Activated CD4-positive, alpha-beta T cell treated with anti-CD3 and anti-CD28 coated beads for 4 hours (primary cell): ENCODE results near the gene AJM1.
A peak's percentile ranks its signal among the peaks of the same experiment; 100 is the strongest.
"Not testable (repeated sequence)": the region's sequence is repeated elsewhere in the genome, so short reads cannot be mapped to it uniquely, and the experiment has no call there.

Experiments
- DNase-seq, 2 donors: peaks; one replicate each; pipeline ENCODE4 v3.0.0-alpha.2; 2020

AJM1 gene

DNA sequence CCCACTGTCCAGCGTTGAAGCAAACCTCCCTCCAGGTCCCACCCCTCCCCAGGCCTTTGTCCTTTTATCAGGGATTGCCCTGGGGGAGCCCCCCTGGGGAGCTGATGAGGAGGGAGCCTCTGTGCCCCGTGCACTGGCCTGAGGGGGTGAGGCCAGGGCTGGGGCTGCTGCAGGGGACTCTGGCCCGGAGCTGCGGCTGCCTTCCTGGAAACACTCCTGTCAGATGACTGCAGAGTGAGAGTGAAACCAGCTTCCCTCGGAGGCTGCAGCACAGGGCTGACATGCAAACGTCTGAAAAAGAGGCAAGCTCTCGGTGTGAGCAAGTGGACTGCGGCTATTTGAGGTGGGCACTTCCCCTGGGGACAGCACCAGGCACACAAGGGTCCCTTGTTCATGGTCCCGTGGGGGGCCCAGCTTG lies 39.4 kb downstream of the AJM1 start:
- DNase-seq, result peak; percentile 41 to 56

DNA sequence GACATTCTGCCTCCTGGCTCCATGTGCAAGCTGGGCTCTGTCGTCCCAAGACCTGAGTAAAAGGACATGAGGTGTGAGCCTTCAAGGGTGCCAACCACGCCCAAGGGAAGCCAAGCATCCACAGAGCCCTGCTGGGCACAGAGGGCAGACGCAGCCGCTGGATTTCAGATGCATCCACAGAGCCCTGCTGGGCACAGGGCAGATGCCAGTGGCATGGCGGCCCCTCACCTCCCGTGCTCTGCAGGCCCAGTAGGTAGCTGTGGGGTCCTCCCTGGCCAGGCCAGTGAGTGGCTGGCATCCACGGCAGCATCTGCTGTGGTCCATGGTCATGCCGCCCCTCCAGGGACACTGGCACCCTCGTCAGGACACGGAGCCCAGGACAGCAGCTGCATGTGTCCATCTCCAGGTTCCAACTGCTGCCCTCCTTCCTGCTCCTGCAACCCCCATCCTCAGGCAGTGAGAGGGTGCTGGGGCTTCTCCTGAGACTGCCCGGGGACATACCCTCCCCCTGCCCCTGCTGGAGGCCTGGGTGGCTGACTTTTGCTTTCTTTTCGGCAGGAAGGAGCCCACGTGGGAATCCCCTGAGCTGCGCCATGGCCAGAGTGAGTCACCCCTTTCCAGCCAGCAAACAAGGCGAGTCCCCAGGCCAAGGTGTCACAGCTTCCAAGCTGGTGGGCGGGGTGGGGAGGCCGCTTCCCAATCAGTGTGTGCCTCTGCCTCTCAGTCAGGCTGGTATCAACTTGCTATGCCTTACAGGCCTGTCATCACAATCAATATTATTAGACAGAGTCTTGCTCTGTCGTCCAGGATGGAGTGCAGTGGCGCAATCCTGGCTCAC lies 40.0 kb downstream of the AJM1 start:
- peak; percentile 94 to 97 for DNase-seq

DNA sequence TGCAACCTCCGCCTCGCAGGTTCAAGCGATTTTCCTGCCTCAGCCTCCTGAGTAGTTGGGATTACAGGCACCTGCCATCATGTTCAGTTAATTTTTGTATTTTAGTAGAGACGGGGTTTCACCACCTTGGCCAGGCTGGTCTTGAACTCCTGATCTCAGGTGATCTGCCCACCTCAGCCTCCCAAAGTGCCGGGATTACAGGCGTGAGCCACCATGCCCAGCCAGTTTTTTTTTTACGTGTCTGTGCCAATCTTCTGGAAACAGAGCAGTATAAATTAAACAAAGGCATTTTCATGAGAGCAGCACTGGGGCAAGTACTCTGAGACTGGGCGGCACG lies 40.6 kb downstream of the AJM1 start:
- DNase-seq, result not testable (repeated sequence)

DNA sequence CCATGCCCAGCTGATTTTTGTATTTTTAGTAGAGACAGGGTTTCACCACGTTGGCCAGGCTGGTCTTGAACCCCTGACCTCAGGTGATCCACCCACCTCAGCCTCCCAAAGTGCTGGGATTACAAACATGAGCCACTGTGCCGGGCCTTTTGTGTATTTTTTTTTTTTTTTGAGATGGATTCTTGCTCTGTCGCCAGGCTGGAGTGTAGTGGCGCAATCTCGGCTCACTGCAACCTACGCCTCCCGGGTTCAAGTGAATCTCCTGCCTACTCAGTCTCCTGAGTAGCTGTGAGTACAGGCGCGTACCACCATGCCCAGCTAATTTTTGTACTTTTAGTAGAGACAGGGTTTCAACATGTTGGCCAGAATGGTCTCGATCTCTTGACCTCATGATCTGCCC lies 41.4 kb downstream of the AJM1 start:
- DNase-seq, result not testable (repeated sequence)

DNA sequence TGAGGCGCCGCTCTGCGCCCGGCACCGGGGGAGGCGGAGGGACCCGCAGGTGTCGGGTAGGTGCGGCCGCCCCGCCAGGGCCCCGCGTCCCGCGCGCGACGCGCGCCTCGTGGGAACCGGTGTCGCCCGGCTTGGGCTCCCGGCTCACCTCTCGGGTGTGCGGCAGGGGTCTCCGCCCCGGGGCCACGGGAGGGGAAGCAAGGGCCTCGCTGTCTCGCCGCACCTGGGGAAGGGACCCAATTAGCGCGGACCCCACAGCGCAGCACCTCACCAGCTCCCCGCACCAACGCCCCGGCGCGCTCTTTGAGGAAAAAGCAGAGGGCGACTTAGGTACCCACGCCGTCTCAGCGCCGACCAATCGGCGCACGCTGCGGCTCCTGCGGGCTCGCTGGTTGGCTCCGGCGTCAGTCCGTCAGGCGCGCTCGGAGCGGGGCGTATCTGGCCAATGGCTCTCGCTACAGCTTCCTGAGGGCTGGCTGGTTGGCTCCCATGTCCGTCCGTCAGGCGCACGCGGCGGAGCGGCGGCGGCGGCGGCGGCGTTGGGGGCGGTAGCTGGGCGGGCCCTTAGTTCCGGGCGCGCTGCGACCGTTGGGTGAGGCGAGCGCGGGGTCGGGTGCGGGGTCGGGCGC lies 43.8 kb downstream of the AJM1 start, which contains the start of gene TRAF2:
Gene TRAF2, plus strand, starts transcription at position 567 of the 629 bp plus-strand sequence. CDS start 12,225 bp downstream, outside the sequence.
- DNase-seq, result peak; percentile 96

DNA sequence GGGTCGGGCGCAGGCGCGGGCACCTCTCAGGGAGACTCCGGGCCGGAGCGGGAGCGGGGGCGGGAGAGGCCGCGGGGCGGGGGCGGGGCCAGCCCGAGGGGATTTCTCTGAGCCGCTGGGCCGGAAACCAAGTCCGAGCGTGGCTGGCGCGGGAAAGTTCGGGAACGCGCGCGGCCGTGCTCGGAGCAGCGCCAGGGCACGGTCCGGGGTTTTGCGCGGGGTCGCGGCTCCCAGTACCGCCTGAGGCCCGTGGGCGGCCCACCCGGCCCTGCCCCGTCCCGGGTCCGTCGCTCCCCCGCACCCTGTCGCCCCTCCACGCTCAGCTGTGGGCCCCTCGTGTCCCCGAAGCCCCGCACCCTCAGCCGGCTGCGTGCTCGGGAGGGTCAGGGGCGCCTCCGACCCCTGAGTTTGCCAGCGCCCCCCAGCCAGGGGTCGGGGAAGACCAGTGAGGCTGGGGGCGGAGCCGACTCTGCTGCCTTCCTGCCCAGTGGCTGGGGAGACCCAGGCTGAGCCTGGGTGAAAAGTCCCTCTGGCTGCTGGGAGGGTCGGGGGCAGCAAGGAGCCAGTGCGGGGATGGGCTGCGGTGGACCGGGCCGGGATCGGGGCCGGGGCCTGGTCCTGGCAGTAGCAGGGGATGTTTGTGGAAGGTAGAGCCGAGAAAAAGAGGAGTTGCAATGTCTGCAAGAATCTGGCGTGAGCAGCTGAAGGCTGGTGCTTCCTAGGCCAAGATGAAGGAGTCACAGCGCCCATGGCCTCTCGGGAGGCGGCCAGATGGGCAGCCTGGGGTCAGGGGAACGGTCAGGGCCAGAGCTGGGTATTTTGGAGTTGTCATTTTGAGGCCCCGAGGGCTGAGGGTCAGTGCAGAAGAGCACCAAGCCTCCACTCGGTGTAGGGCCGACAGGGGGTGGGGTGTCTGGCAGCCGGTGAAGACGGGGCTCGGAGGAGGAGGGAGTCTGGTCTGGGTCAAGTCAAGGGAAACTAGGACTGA lies 44.6 kb downstream of the AJM1 start:
- DNase-seq, result peak in 1 of 2 donors; percentile 47

DNA sequence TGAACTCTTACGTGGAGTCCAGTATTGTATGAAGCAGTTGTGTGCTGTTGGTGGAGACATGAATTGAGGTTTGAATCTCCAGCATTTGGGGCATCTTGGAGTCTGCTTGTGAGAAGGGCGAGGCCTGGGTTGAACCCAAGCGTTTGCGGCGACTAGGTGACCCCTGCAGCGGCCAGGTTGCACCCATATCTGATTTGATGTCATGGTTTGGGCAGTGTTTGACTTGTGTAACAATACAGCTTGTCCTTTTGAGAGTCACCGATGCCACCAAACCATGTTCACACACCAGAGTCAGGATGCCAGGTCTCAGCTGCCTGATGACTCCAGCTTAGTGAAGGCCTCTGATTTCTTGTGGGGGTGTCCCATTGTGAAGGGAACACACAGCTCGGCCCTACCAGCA lies 46.2 kb downstream of the AJM1 start:
- DNase-seq, result no peak

DNA sequence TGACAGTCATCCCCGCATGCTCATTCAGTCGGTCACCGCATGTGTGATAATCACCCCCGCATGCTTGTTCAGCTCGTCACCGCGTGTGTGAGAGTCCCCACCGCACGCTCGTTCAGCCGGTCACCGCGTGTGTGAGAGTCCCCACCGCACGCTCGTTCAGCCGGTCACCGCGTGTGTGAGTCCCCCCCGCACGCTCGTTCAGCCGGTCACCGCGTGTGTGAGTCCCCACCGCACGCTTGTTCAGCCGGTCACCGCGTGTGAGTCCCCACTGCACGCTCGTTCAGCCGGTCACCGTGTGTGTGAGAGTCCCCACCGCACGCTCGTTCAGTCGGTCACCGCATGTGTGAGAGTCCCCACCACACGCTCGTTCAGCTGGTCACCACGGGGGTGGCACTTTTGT lies 47.6 kb downstream of the AJM1 start:
- DNase-seq, result no peak

DNA sequence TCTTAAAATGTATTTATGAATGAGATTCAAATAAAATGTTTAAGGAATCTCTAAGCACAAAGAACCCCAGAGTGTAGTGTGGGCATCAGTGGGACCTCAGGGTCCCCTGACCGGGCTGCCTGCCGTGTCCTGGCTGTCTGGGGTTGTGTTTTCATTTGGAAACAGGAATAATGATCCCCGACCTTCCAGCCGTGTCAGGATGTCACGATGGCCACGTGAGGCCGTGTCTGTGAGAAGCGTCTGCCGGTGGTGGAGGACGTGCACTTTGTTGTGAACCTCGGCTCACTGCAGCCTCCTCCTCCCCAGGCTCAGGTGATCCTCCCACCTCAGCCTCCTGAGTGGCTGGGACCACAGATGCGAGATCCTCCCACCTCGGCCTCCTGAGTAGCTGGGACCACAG lies 48.4 kb downstream of the AJM1 start:
- no peak for DNase-seq
